ENCODE results near the gene DNASE1L1.

DNA sequence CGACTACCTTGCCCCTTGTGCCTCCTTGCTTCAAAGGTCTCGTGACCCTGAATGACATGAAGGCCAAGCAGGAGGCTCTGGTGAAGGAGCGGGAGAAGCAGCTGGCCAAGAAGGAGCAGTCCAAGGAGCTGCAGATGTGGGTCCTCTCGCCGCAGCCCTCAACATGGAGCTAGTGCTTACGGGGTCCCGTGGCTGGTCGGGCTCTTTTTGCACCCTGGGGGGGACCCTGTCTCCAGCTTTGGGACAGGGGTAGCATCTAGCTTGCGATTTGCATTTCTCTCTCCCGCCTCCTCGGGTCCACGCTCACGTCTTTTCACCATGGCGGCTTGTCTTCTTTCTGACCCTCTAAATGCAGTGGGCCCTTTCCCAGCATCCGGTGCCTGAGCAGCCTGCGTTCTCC, 36.7 kb upstream of the DNASE1L1 start:
- TF ChIP-seq, protein P1, sequence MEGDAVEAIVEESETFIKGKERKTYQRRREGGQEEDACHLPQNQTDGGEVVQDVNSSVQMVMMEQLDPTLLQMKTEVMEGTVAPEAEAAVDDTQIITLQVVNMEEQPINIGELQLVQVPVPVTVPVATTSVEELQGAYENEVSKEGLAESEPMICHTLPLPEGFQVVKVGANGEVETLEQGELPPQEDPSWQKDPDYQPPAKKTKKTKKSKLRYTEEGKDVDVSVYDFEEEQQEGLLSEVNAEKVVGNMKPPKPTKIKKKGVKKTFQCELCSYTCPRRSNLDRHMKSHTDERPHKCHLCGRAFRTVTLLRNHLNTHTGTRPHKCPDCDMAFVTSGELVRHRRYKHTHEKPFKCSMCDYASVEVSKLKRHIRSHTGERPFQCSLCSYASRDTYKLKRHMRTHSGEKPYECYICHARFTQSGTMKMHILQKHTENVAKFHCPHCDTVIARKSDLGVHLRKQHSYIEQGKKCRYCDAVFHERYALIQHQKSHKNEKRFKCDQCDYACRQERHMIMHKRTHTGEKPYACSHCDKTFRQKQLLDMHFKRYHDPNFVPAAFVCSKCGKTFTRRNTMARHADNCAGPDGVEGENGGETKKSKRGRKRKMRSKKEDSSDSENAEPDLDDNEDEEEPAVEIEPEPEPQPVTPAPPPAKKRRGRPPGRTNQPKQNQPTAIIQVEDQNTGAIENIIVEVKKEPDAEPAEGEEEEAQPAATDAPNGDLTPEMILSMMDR (IDR thresholded peaks at IDR 0.05; ENCODE audit: low read depth, low read length, missing input control), result no peak
- TF ChIP-seq NR2F2 (IDR thresholded peaks at IDR 0.05) (no peak), RAD21 (IDR thresholded peaks at IDR 0.05) (no peak), FOXA2 (IDR thresholded peaks at IDR 0.05) (no peak), YY1 (IDR thresholded peaks at IDR 0.05) (no peak), EGR1 (IDR thresholded peaks at IDR 0.05; ENCODE audit: low read depth in 2 of 2) (no peak), TAF1 (conservative IDR thresholded peaks at IDR 0.05) (no peak), GABPA (IDR thresholded peaks at IDR 0.05 in 1 of 2, conservative IDR thresholded peaks at IDR 0.05 in 1 of 2) (no peak), HNF4G (IDR thresholded peaks at IDR 0.05) (no peak), JUND (IDR thresholded peaks at IDR 0.05) (no peak)
- TF ChIP-seq, protein P2, sequence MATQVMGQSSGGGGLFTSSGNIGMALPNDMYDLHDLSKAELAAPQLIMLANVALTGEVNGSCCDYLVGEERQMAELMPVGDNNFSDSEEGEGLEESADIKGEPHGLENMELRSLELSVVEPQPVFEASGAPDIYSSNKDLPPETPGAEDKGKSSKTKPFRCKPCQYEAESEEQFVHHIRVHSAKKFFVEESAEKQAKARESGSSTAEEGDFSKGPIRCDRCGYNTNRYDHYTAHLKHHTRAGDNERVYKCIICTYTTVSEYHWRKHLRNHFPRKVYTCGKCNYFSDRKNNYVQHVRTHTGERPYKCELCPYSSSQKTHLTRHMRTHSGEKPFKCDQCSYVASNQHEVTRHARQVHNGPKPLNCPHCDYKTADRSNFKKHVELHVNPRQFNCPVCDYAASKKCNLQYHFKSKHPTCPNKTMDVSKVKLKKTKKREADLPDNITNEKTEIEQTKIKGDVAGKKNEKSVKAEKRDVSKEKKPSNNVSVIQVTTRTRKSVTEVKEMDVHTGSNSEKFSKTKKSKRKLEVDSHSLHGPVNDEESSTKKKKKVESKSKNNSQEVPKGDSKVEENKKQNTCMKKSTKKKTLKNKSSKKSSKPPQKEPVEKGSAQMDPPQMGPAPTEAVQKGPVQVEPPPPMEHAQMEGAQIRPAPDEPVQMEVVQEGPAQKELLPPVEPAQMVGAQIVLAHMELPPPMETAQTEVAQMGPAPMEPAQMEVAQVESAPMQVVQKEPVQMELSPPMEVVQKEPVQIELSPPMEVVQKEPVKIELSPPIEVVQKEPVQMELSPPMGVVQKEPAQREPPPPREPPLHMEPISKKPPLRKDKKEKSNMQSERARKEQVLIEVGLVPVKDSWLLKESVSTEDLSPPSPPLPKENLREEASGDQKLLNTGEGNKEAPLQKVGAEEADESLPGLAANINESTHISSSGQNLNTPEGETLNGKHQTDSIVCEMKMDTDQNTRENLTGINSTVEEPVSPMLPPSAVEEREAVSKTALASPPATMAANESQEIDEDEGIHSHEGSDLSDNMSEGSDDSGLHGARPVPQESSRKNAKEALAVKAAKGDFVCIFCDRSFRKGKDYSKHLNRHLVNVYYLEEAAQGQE (IDR thresholded peaks at IDR 0.05), result no peak
- TF ChIP-seq, protein P3, sequence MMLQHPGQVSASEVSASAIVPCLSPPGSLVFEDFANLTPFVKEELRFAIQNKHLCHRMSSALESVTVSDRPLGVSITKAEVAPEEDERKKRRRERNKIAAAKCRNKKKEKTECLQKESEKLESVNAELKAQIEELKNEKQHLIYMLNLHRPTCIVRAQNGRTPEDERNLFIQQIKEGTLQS (IDR thresholded peaks at IDR 0.05), result no peak
- TF ChIP-seq, protein P4, sequence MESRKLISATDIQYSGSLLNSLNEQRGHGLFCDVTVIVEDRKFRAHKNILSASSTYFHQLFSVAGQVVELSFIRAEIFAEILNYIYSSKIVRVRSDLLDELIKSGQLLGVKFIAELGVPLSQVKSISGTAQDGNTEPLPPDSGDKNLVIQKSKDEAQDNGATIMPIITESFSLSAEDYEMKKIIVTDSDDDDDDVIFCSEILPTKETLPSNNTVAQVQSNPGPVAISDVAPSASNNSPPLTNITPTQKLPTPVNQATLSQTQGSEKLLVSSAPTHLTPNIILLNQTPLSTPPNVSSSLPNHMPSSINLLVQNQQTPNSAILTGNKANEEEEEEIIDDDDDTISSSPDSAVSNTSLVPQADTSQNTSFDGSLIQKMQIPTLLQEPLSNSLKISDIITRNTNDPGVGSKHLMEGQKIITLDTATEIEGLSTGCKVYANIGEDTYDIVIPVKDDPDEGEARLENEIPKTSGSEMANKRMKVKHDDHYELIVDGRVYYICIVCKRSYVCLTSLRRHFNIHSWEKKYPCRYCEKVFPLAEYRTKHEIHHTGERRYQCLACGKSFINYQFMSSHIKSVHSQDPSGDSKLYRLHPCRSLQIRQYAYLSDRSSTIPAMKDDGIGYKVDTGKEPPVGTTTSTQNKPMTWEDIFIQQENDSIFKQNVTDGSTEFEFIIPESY (IDR thresholded peaks at IDR 0.05), result no peak
- TF ChIP-seq, protein P5, sequence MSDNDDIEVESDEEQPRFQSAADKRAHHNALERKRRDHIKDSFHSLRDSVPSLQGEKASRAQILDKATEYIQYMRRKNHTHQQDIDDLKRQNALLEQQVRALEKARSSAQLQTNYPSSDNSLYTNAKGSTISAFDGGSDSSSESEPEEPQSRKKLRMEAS (IDR thresholded peaks at IDR 0.05), result no peak
